Left colon (tissue), 2 donors: ENCODE measurements around the gene WDR86. TPM values are rescaled to one million over a fixed set of nuclear protein-coding genes. Genes with fewer than 3 reads are reported as not detected.

Experiments used
- ATAC-seq: fragments of 200-7000 bp; cut with Tn5 transposase; one replicate; pipeline ENCODE4 v1.9.1; 2020; ENCODE audit warnings: mild to moderate bottlenecking, moderate library complexity
- DNase-seq, 2 donors: peaks; one replicate each; pipeline ENCODE4 v3.0.0-alpha.2; 2020
- intact Hi-C, 2 donors: fragments of 100-400 bp; cut with DNase I in 1 of 2; cut with micrococcal nuclease in 1 of 2; formaldehyde crosslinking; loops; one replicate each; pipeline versions ENCODE4 v1.11.2 to v1.14.0; 2022; cut with DNase I, micrococcal nuclease
- total RNA-seq, 2 donors: library from RNA; stranded (reverse); fragmentation: NEBNext Ultra II Directional; extraction: Animal tissue kit (Norgen Biotek cat#: 25700); gene quantifications; one replicate each; pipeline ENCODE4 v1.2.1, GENCODE V29; 2021
- donor health status: DM: no; HTN: no; CAD: no.
- donor health status: DM: yes; HTN: yes; CAD: no.

Gene WDR86
- total RNA-seq, 2 donors from 2014 or later = 0.85 to 2.8 TPM

DNA sequence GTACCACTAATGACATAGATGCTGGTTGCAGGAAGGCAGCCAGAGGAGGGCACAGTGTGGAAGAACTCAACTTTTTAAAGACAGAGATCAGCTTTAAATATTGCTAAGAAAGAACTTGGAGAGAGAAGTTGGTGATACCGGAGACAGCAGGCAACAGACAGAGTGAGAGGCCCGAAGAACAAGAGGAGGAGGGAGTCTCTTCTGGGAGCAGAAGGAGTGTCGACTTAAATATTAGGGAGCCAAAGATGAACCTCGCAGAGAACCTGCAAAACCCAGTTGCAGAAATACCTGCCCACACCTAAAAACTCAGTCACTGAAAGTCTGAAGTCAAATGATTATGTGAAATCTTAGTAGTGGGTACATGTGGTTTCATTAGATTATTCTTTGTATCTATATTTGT, 3.4 kb upstream of the WDR86 start:
- ATAC-seq (no peak), DNase-seq (no peak)
- intact Hi-C loops = no loop called here

DNA sequence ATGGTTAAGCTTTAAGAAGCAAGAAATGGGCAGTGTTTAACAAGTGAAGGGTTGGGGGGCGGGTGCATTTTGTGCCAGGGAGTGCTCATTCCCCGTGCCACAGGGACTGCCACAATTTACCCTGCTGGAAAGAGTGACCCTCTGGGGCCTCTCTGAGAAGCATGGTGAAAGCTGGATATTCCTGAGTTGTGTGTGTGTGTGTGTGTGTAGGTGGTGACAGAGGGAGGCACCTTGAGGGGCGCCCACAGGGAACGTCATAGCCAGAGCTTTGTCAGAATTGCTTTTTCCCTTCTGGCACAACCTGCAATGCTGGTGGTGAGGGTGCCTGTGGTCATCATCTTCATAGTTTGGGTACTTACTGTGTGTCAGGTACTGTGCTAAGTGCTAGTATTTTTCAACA, 2.5 kb upstream of the WDR86 start:
- no peak for DNase-seq
- ATAC-seq = no peak
- intact Hi-C loops = no loop called here

GRCh38 chr7:151411551-151411950, 1.7 kb upstream of the WDR86 start:
- intact Hi-C loops = no loop called here
- no peak for DNase-seq
- ATAC-seq = no peak

- ATAC-seq (no peak), DNase-seq (no peak)
- intact Hi-C loops = no loop called here
These were observed 860 bp upstream of the WDR86 start for GRCh38 chr7:151410405-151411390.

DNA sequence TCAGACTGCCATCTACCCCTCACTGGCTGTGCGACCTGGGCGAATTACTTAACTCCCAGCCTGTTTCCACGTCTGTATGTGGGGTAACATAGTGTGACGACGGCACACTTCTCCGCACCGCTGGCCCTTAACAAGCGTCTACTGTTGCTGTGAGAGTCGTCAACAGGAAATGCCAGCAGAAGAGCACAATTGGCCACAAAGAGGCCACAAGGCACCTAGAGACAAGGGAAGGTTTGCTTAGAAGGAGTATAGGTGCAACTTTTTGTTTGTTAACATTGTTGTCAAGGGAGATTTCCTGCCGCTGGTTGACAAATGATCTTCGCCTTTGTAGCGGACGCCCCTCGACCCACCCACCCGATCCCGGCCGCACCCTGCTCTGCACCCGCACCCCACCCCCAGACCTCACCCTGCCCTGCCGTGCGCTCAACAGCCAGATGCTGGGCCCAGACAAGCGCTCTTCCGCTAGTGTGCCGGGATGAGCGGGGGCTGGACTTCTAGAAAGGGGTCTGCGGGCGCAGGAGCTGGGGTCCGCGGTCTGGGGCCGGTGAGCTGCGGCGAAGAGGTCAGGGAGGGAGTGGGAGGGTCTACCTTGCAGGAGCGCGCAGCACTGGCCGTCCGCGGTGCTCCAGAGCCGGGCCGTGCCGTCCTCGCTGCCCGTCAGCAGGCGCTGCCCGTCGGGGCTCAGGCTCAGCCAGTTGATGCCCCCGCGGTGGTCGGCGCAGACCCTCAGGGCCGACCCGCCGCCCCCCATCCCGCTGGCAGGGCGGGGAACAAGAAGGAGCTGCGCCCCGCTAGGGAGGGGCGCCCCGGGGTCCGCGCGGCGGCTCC, 785 bp downstream of the WDR86 start:
- ATAC-seq = peak; percentile 33
- no peak for DNase-seq
- intact Hi-C loops = no loop called here

- ATAC-seq = no peak
- DNase-seq = no peak
- intact Hi-C loops = no loop called here
These were observed 1.4 kb downstream of the WDR86 start for GRCh38 chr7:151408498-151408838.

DNA sequence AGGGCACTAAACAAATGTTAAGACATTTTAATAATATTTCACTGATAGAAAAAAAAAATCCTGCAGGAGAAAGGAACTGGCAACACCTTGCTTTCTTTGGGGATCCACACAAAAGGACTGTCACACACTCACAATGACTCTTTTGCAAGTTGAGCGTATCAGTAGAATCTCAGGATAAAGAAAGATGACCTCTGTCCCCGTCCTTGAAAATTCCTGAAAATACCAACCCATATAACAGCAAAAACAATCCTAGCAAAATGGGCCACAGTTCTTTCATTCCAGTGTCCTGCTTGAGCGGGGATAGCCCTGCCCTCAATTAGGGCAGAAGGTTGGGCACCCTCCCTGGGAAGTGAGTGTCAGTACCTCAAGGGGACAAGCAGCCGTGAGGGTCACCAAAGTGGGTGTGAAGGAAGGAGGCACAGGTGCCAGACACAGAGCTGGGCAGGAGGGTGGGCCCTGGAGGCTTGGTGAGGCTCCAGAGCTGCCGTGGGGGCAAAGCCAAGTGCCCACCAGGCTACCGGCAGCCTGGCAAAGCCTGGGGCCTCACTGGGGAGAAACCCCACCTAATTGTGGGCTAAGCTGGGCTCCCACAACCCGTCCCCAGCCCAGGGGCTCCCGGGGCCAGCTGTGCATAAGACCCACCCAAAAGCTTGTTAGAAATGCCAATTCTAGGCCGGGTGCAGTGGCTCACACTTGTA, 2.8 kb downstream of the WDR86 start:
- DNase-seq = no peak
- intact Hi-C loops = no loop called here
- ATAC-seq = no peak

GRCh38 chr7:151406051-151406875, 3.6 kb downstream of the WDR86 start:
- intact Hi-C loops = no loop called here
- no peak for ATAC-seq
- no peak for DNase-seq

DNA sequence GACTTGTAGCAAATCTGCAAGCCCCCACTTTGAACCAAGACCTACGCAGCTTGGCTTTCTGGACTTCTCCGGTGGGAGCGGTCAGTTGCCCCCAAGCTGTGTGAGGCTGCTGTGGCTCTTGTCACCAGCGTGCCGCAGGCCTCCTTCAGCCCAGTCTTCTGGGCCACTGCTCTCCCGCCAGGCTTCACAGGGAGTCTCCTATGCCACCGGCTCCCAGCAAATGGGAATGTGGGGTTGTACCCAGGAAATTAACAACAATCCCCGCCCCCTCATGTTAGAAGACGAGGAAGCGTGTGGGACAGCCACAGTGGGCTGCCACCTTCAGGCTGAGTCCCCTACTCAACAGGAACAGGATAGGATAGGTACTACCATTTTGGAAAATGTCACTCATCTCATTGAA, 4.2 kb downstream of the WDR86 start:
- intact Hi-C loops = no loop called here
- no peak for ATAC-seq
- DNase-seq = no peak

DNA sequence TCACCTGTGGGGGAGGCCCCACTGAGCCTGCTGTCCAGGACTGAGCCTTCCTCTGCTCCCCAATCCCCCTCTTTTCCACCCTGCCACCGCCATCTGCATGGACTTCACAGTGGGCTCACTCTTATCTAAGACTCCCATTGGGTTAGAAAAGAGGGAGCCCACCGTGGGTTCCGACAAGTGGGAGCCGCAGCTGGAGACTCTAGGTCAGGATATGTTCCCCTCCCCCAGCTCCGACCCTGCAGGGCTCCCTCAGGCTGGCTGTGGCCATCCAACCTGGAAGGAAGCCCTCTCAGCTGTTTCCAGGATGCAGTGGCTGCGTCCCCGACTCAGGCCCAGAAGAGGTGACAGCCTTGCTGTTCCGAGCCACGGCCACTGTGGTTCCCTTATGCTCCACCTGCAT, 4.8 kb downstream of the WDR86 start:
- intact Hi-C loops = no loop called here
- ATAC-seq = no peak
- DNase-seq = no peak

DNA sequence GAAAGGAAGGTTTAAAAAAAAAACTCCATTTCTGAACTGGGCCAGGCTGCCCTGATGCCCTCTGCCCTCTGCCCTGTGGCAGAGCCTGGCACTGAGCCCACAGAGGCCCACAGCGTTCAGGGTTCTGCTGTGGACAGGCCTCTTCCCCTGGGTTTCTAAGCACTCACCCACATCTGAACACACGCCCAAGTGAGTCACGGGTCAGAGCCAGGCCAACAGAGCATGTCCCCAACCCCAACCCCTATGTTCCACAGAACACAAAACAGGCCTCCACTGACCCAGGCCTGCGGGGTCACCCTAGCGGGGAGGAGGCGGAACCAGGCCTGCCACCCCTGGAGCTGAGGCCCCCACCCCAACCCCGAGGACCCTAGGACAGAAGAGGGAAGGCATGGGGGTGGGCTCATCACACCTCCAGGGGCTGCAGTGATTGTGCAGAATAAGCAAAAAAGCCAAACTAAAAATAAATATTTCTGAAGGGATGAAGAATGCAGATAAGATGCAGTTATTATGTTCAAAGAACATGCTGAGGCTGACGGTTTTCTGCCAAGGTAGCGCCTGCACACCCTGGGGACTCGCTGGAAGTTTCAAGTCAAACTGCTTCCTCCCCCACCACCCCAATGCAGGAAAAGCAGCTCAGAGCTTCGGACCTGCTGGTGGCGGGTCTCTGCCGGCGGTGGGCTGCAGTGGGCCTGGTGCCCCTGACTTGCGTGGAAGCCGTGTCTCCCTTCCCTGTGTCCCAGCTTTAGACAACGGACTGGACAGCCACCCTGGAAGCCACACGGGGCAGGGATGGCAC, 5.4 kb downstream of the WDR86 start:
- intact Hi-C loops = no loop called here
- no peak for DNase-seq

DNA sequence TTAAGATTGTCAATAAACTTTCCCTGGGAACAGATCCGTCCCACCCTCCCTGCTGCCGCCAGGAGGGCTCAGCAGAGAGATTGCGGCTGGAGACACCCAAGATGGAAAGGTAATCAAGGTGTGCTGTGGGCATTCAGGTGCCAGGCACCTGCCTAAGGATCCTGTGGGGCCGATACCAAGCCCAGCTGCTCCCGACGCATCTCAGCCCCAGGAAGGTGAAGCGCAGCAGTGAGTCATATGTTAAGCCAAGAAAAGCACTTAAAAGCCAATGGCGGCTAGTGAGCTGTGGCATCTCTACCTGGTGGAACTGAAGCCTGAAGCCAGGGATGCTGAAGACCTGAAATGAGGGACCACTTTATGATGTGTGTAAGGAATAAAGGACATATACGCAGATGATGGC, 6.1 kb downstream of the WDR86 start:
- DNase-seq (no peak), ATAC-seq (no peak)
- intact Hi-C loops = no loop called here

More for the DNA sequence above, 5.4 kb downstream of the WDR86 start:
- ATAC-seq = peak; percentile 41

GRCh38 chr7:151402029-151402835, 7.6 kb downstream of the WDR86 start:
- intact Hi-C loops = no loop called here
- DNase-seq = no peak
- ATAC-seq = no peak

- intact Hi-C loops = no loop called here
- DNase-seq = no peak
- no peak for ATAC-seq
These were observed 9.1 kb downstream of the WDR86 start for GRCh38 chr7:151400626-151401315.

DNA sequence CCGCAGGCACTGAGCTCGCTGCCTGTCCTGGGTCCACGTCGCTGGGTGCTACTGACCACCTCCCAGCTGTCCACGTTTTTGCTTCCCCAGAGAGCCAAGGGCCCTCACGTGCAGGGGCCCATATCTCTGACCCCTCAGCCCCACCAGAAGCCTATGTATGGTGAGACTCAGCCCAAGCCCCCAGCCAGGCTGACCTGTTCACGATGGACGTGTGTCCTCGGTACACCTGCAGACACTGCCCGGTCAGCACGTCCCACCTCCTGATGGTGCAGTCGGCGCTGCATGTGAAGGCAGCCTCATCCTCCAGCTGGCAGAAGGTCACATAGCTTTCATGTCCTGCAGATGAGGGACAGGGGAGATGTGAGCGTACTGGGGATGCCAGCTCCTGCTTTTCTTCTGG, 9.9 kb downstream of the WDR86 start:
- DNase-seq (no peak), ATAC-seq (no peak)
- intact Hi-C loops = no loop called here

DNA sequence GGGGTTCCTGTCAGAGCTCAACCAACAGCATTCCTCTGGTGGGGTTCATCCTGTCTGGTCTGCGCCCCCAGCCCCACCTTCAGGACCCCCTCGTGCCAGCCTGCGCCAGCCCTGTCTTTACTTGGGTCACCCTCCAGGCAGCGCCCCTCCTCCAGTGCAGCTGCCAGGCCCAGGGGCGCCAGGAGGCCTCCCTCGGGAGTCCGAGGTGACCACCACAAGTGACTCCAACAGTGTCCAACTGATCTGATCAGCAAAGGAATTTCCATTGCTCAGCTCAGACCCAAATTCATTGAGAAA, 10.6 kb downstream of the WDR86 start:
- ATAC-seq (no peak), DNase-seq (no peak)
- intact Hi-C loops = no loop called here
